GM21515 (cell line): Measurements from ENCODE around the gene FGA.
"Not testable (repeated sequence)": the region's sequence is repeated elsewhere in the genome, so short reads cannot be mapped to it uniquely, and the experiment has no call there.

Experiments used
- ATAC-seq: cut with Tn5 transposase; IDR thresholded peaks from one replicate; pipeline ENCODE4 v1.9.1; 2021; ENCODE audit not compliant: unreplicated experiment

The FGA gene

DNA sequence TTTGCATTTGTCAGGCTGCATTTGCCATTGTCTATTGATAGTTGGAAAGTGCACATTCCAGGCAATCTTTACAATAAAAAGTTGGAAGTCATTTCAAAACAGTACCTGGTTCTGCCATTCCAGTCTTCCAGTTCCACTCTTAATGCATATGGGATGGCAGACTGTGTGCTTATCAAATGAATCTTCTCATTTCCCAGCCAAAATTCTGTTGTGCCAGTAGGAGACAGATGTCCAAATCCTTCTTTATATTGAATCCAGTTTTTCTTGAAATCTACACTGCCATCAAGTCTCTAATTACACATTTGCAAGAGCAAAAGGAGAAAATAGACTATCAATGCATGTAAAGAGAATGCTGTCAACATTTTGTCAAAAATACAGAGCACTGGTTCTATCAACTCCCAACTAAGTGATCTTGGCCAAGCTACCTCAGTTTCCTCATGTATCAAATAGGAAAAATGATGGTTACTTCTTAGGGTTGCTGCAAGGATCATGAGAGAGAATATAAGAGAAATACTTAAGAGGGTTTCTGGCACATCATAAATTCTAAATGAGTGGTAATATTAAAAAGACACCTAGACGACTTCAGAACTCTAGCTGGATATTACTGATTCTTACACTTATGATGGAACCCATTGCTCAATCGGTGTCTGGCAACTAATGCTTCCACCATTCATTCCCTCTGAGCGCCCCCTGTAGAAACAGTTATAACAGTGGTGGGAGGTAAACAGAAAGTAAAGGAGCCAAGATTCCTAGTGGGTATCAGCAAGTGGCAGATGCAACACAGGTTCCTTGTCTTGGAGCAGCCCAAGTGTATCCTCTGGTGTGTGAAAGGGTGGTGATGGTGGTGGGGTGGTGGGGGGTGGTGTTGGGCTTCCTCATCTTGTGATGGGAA, 18.1 kb upstream of the FGA start:
- no peak for ATAC-seq

DNA sequence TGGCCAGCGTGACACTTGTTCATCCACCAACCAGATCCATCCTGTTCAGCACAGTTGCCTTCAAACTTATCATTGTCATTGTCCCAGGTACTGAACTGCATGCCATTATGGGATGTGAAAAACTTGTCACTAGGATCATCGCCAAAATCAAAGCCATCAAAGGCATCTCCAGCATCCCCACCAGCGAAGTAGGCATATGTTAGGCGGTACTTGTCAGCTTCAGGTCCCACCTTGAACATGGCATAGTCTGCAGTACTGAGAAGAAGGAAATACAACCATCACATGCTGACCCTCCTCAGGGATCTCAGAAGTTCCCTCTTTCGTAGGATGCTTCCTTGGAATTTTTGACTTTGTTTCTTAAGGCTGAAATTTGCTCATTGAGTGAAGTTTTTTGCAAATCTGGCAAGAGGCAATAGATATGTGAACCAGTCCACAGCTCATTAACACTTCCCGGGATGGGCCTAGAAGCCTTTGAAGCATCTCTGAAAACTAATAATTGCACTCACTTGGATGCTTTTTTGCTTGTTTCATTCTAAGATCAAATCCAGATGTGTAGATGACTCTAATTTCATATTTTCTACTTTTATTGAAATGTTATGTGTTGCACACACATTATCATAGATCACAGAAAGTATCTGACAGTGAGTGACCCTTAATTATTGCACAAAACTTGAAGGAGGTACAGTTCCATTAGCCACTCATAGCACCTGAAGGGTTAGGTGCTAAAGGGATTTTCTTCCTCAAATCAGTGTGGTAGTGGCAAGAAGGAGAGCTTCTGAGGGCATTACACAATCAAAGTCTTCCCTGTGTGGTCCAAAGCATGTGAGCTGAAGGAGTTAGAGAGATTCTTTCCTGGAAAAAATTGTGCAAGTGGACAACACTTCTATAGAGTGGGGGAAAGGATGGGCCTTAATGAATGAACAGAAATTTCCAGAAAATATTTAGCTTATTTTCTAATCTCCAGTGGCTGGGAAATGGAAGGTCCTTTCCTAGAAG, 16.5 kb upstream of the FGA start:
- no peak for ATAC-seq

DNA sequence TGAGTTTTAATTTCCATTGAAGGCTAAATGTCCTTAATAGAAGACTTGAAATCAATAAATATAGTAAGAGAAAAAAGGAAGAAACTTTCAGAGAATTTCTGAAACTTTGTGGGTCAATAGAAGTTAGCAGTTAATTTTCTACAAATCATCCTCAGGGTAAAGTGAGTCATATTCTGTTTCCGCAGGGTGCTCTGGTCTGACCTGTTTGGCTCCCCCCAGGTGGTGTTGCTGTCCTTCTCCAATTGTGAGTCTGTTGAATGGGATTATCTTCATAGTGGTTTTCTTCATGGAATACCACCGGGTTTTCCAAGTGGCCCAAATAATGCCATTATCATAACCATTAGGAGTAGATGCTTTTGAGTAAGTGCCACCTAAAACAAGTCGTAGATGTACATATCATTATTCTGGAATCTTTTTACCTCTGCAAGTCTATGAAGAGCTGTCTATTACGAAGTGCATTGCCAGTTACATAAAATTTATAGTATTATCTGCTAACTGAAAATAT, 14.2 kb upstream of the FGA start:
- no peak for ATAC-seq

DNA sequence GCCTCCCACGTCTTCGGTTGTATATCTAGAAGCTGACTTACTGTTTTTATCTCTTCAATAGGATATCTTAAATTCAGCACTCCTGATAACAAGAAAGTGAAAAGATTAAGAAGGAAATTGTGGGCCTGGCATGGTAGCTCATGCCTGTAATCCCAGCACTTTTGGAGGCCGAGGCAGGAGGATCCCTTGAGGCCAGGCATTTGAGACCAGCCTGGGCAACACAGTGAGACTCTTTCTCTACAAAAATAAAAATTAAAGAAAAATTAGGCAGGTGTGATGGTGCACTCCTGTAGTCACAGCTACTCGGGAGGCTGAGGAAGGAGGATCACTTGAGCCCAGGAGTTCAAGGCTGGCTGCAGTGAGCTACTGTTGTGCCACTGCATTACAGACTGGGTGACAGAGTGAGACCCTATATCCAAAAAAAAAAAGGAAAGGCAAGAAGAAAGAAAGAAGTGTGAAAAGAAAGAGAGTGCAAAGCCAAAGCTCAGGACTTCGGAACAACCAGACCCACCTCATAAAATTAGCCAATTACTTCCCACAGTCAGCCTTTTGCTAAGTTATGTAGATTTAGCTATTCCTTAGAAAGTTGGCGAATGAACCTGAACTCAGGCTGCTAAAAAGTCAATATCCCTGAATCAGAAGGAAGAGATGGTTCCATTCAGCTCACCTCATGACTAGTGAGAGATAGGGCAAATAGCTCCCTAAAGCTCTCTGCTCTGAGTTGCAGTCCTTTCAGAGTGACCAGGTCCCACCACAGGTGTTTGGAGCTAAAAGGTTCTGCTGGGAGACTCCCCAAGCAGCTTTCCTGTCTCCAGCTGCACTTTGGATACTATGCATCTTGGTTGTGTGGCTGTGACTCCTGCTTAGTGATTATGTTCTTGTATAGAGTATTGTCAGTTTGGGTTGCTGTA, 12.7 kb upstream of the FGA start:
- no peak for ATAC-seq

DNA sequence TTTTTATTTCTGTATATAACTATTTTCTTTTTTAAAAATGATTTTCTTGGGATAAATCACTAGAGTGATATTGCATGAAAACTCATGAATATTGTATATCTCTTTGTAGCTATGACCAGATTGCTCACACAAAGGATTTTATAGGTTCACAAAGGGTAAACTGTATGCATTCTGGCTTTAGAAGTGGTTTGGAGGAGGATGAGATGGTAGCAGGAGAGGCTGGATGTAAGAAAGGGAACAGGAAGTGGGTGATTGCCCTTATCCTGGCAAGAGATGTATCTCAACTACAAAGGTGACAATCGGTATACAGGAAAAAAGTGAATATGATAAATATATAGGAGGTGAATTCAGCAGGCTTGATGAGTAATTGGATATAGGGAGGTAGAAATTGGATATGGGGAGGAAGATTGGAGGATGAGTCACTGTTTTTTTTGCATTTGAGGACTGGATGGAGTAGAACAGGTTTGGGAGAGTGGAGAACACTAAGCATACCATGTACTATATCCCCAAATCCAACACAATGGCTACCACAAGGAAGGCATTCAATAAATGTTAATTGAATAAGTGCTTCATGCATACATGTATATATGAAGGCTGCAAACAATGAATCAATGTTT, 12.0 kb upstream of the FGA start:
- no peak for ATAC-seq

DNA sequence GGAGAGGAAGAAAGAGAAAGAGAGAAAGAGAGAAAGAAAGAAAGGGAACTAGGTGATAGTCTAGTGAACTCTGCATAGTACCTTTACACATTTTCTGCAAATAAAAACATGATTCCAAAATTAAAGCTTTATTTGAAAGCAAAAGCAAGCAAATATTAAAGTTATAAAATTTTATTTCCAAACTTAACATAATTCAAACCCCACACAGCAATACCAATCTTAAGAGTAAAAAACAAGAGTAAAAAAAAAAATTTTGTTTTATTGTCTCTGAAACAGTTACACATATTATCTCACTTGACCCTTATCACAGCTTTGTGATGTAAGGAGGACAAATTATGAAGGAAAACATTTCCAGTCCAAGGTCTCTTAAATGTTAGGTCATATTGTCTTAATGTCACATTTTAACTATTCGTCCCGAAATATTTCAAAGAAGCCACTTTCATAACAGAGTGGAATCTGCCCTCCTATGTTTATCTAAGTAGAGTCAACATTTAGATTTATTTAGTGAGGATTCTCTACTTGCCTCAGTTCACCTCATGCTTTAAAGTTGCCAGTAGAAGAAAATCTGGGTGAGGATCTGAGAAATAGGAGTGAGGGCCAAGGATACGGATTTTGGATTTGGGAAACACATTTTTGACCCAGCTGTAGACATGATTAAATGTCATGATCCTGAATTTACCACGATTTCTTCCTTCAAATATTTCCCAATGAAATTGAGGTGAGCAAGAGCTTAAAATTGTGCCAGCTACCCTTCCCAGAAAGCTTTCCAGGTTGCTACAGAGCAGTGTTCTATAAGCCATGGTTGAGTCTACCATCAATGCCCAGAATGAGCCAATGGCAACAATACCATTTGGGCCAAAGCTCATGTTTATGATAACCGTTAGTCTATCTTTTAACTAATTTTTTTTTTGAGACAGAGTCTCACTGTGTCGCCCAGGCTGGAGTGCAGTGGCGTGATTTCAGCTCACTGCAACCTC, 7.5 kb upstream of the FGA start:
- no peak for ATAC-seq

DNA sequence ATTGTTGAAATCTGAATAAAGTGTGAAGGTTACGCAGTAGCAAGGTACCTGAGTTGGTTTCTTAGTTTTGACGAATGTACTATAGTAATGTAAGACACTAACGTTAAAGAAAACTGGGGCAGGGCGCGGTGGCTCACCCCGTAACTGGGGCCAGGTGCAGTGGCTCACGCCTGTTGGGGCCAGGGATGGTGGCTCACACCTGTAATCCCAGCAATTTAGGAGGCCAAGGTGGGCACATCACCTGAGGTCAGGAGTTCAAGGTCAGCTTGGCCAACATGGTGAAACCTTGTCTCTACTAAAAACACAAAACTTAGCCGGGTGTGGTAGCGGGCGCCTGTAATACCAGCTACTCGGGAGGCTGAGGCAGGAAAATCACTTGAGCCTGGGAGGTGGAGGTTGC, 6.7 kb upstream of the FGA start:
- ATAC-seq: not testable (repeated sequence)

DNA sequence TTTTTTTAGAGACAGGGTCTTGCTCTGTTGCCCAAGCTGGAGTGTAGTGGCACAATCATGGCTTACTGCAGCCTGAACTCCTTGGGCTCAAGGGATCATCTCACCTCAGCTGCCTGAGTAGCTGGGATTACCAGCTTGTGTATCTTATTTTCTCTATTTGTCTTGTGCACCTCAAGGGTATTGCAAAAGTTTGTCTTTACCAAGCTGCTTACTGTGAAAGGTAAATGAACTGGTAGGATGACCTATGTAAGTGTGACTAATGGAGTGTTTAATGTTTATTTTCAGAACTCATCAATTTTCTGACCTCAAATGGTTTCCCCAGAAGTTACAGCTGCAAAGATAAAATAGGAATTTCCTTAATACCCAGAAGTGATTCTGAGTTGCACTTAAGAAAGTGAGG, 5.3 kb upstream of the FGA start:
- ATAC-seq: no peak

DNA sequence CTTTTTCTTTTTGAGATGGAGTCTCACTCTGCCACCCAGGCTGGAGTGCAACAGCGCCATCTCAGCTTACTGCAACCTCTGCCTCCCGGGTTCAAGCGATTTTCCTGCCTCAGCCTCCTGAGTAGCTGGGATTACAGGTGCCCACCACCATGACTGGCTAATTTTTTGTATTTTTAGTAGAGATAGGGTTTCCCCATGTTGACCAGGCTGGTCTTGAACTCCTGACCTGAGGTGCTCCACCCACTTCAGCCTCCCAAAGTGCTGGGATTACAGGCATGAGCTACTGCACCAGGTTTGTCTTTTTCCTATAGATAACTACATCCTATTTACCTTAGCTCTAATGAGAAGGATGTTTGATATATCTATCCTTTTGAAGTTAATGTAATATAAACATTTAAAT, 3.8 kb upstream of the FGA start:
- not testable (repeated sequence) for ATAC-seq

DNA sequence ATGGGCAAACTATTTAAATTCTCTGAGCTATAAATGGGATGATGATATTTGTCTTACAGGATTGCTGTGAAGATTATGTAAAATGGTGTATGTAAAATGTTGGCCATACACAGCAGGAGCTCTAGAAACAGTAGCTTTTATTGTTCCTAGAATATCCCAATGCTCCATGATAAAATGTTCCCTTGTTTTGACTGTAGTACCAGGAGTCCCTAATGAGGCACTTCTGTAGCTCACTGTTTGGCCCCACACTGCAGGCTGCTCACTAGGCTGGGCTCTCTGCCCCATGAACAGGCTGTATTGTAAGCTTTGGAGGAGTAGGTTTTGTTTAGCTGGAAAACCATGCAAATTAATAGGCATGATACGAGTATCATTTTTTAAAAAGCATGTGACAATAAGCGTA, 3.3 kb upstream of the FGA start:
- no peak for ATAC-seq

DNA sequence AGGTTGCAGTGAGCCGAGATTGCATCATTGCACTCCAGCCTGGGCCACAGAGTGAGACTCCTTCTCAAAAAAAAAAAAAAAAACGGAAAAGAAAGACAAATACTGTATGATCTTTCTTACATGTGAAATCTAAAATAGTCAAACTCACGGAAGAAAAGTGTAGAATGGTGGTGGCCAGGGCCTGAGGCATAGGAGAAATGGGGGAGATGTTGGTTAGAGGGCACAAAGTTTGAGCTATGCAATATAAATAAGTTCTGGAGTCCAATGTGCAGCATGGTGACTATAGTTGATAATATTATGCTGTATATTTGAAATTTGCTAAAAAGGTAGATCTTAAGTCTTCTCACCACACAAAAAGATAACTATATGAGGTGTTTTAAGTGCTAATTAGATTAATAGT, 1.3 kb upstream of the FGA start:
- no peak for ATAC-seq

DNA sequence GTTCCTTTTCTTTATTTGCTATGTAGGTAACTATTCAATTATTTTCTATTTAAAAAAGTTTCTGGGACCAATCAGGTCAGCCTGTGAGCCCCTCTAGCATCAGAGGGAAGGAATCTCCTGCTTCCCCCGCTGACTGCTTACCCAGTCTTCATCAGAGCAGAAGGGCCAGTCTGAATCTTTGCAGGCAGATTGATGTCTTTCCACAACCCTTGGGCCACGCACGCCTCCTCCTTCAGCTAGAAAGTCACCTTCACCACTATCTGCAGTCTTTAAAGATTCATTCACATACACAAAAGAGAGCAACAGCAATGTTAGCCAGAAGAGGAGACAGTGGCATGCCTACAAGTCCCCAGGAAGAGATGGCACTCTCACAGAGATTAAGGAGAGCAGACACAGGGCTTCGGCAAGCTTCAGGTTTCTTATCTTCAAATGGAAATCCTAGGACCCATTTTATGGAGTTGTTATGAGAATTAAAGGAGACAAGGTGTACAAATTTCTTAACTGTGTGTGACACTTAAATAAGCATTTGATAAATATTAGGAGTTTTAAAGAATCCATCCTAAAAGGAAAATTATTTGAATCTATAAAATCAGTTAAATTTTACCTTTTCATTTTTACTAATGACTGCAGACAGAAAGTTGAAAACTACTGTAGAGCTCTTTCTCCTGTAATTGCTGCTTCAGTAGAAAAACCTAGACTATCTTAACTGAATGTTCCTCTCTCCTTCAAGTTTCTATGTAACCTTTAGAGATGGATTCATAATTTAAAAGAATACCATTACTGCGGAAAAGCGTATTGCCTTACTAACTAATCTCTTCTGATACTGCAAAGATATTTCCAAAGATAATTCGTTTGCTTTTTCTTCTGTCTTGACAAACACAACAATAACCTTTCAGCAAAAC, 995 bp downstream of the FGA start:
- no peak for ATAC-seq

DNA sequence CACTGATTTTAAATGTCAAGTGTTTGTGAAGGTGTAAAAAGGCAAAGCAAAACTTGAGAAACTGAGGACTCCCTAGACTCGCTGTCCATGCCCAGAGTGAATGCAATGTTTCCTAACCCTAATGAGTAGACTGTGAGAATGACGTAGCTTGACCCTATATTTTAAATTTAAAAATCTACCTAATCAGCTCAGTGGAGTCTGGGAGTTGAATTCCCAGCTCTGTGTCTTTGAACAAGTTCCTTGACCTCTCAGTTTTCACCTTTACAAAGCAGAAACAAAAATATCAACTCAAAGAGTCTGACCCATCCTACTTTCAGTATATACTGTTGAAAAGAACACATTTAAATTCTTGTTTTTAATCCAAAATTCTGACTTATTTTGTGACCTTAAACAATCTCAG, 2.3 kb downstream of the FGA start:
- ATAC-seq: no peak

DNA sequence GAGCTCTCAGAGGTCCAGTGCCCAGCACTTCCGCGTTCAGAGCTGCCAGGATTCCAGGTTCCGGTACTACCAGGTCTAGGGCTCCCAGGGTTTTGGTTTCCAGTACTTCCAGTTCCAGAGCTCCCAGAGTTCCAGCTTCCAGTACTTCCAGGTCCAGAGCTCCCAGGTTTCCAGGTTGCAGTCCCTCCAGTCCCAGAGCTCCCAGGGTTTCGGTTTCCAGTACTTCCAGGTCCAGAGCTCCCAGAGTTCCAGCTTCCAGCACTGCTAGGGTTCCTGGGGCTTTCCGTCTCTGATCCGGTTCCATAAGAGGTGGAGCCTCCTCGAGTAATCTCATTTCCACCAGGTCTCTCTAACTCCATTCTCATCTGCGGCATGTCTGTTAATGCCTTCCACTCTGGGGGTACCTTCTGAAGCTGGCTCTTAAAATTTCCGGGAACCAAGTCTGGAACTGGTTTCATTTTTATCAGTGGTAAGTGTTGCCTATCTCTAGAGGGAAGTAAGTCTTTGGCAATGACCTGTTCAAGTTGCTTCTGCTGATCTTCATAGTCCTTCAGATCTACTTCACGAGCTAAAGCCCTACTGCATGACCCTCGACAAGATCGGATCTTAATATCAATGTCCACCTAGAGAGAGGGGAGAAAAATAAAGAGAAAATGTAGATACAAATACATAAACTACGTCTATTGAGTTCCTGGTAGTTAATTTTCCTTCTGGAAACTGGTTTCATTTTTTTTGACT, 4.1 kb downstream of the FGA start:
- ATAC-seq: no peak

DNA sequence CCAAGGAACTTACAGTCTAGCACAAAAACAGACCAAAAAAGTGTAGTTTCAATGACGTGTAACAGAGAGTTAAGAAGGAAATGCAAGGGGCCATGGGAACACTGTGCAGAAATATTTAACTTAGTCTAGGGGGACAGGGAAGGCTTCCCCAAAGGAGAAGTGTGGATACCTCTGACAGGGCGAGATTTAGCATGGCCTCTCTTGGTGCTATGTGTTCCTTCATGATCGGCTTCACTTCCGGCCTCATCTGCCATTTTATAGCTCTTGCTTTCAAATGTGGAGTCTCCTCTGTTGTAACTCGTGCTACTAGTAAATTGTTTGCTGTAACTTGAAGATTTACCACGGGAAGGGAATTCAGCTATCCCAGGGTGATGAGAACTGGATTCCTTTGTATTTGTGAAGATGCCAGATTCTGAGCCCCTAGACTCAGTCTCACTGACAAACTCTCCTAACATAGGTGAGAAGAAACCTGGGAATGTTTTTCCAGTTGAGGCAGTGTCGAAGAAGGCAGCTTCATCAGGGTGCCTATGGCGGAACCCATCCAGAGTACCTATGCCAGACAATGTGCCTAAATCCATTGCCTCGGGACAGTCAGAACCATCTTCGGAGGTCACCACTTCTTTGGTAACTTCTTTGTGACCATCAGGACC, 5.0 kb downstream of the FGA start:
- ATAC-seq: no peak

DNA sequence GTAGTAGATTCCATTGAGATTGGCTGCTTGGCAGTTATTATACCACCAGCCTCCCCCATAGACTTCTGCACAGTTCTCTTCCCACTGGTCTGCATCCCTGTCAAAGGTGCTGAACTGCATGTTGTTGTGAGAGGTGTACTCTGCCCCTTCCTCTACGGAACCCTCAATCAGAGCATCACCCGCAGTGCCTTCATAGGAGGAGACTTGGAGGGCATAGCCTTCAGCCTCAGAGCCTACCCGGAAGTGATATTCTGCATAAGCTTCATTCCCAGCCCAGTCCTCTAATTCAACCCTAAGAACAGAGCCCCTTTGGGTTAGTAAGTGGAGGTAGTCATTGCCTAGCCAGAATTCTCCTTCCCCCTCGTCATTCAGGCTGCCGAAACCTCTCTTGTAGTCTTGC, 6.3 kb downstream of the FGA start:
- no peak for ATAC-seq

DNA sequence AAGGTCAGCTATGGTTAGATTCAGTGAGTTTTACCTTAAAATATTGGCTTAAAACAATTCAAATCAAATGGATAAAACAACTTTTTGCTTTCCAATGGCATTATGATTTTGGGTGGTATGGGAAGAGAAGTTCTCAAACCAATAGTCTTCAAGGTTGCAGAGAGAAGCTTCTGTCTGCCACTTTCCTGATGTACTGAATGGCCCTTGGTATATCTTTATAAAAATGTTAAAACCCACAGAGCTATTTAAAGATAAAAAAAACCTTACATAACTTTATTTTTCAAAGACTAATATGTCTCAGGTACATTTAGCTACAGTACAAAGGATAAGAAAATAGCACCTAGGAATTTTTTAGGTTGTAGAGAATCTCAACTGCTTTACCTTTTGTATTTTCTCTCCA, 6.9 kb downstream of the FGA start:
- no peak for ATAC-seq
